GM18951 (cell line): ENCODE measurements around the gene CEACAM20.
"Not testable (repeated sequence)": the region's sequence is repeated elsewhere in the genome, so short reads cannot be mapped to it uniquely, and the experiment has no call there.

Experiments
- POLR2A ChIP-seq: IDR thresholded peaks from 4 replicates; pipeline ENCODE4 v1.6.1; 2011; ENCODE audit warnings: mild to moderate bottlenecking; ENCODE audit not compliant: insufficient read length, insufficient read depth; ENCODE audit errors: extremely low read depth
- in situ Hi-C: fragments of 300-500 bp; cut with MboI; formaldehyde crosslinking; loops from one replicate; pipeline ENCODE4 v1.12.0; 2022; ENCODE audit warnings: low sequenced_read_pairs, mixed read lengths, inconsistent platforms; ENCODE audit not compliant: unreplicated experiment

CEACAM20 gene

GRCh38 chr19:44529536-44529935, at the start of gene CEACAM20:
Gene CEACAM20, minus strand, starts transcription at chr19:44529675. Its CDS starts 166 bp downstream, at chr19:44529509.
- in situ Hi-C loops = no loop called here
- TF ChIP-seq POLR2A = no peak

GRCh38 chr19:44577566-44577874, 48.0 kb upstream of the CEACAM20 start:
- TF ChIP-seq POLR2A = no peak
- in situ Hi-C loops = no loop called here

- in situ Hi-C loops = no loop called here
- TF ChIP-seq POLR2A = no peak
Observed at GRCh38 chr19:44576843-44577565, 47.5 kb upstream of the CEACAM20 start.

GRCh38 chr19:44575116-44575700, 45.7 kb upstream of the CEACAM20 start:
- TF ChIP-seq POLR2A = no peak
- in situ Hi-C loops = no loop called here

- TF ChIP-seq POLR2A = no peak
- in situ Hi-C loops = no loop called here
Observed at GRCh38 chr19:44574186-44574950, 44.9 kb upstream of the CEACAM20 start.

GRCh38 chr19:44573627-44574026, 44.2 kb upstream of the CEACAM20 start:
- in situ Hi-C loops = no loop called here
- no peak for TF ChIP-seq POLR2A

- TF ChIP-seq POLR2A = no peak
- in situ Hi-C loops = no loop called here
Observed at GRCh38 chr19:44573183-44573582, 43.7 kb upstream of the CEACAM20 start.

GRCh38 chr19:44572581-44572900, 43.1 kb upstream of the CEACAM20 start:
- TF ChIP-seq POLR2A = no peak
- in situ Hi-C loops = no loop called here

GRCh38 chr19:44571830-44572580, 42.5 kb upstream of the CEACAM20 start:
- no peak for TF ChIP-seq POLR2A
- in situ Hi-C loops = no loop called here

- TF ChIP-seq POLR2A = no peak
- in situ Hi-C loops = no loop called here
Observed at GRCh38 chr19:44570984-44571684, 41.7 kb upstream of the CEACAM20 start.

GRCh38 chr19:44570603-44570983, 41.1 kb upstream of the CEACAM20 start:
- in situ Hi-C loops = no loop called here
- TF ChIP-seq POLR2A = no peak

- TF ChIP-seq POLR2A = no peak
- in situ Hi-C loops = no loop called here
Observed at GRCh38 chr19:44567745-44568144, 38.3 kb upstream of the CEACAM20 start.

- TF ChIP-seq POLR2A = no peak
- in situ Hi-C loops = no loop called here
Observed at GRCh38 chr19:44566984-44567383, 37.5 kb upstream of the CEACAM20 start.

GRCh38 chr19:44563086-44563655, 33.7 kb upstream of the CEACAM20 start:
- in situ Hi-C loops = not testable (repeated sequence)
